SK-N-SH (cell line): ENCODE data around the gene RNF212B. TPM values are rescaled to one million over a fixed set of nuclear protein-coding genes. Genes with fewer than 3 reads are reported as not detected.

Experiments
- CTCF ChIP-seq: fragments of 200-600 bp; sonication (generic); IDR thresholded peaks from 2 replicates; pipeline ENCODE4 v1.6.1; 2017; ENCODE audit warnings: antibody characterized with exemption, mild to moderate bottlenecking, moderate library complexity
- FOSL2 ChIP-seq: IDR thresholded peaks from 2 replicates; pipeline ENCODE4 v1.4.0; 2012; ENCODE audit warnings: low read depth, mild to moderate bottlenecking, moderate library complexity, borderline replicate concordance
- FOXJ3 ChIP-seq: sonication (generic); formaldehyde crosslinking; IDR thresholded peaks from 2 replicates; pipeline ENCODE4 v1.5.1; 2020; ENCODE audit warnings: mild to moderate bottlenecking, missing genetic modification reagents
- GATA2 ChIP-seq: sonication (generic); formaldehyde crosslinking; IDR thresholded peaks from 2 replicates; pipeline ENCODE4 v1.5.0; 2020; ENCODE audit warnings: mild to moderate bottlenecking, missing genetic modification reagents
- IRF3 ChIP-seq: fragments of 150-350 bp; IDR thresholded peaks from 2 replicates; pipeline ENCODE4 v1.6.1; 2016; ENCODE audit warnings: mild to moderate bottlenecking, low read depth, low read length
- NFIC ChIP-seq: IDR thresholded peaks from 2 replicates; pipeline ENCODE4 v1.4.0; 2012; ENCODE audit warnings: borderline replicate concordance
- POLR2AphosphoS5 ChIP-seq: IDR thresholded peaks from 2 replicates; pipeline ENCODE4 v1.6.1; 2012; ENCODE audit warnings: low read depth, low read length
- SIN3A ChIP-seq: IDR thresholded peaks from 2 replicates; pipeline ENCODE4 v1.6.1; 2012; ENCODE audit warnings: low read depth, mild to moderate bottlenecking, low read length, moderate library complexity, borderline replicate concordance
- TAF1 ChIP-seq: IDR thresholded peaks from 2 replicates; pipeline ENCODE4 v1.6.1; 2012; ENCODE audit warnings: low read depth, mild to moderate bottlenecking, low read length, moderate library complexity, borderline replicate concordance
- polyA plus RNA-seq, 3 experiments: library from polyadenylated mRNA; depleted of rRNA; stranded (reverse); fragments of >200 nt; gene quantifications; 2 replicates each; pipeline ENCODE4 v1.2.3, GENCODE V29; 2012
- TF ChIP-seq, protein P1 (sequence below): IDR thresholded peaks from 2 replicates; pipeline ENCODE4 v1.6.1; 2012; ENCODE audit warnings: mild to moderate bottlenecking, low read depth, low read length, moderate library complexity

The RNF212B gene
- polyA plus RNA-seq, 1 of the 3 experiments (the other 2 are of a cell fraction) = not detected

DNA sequence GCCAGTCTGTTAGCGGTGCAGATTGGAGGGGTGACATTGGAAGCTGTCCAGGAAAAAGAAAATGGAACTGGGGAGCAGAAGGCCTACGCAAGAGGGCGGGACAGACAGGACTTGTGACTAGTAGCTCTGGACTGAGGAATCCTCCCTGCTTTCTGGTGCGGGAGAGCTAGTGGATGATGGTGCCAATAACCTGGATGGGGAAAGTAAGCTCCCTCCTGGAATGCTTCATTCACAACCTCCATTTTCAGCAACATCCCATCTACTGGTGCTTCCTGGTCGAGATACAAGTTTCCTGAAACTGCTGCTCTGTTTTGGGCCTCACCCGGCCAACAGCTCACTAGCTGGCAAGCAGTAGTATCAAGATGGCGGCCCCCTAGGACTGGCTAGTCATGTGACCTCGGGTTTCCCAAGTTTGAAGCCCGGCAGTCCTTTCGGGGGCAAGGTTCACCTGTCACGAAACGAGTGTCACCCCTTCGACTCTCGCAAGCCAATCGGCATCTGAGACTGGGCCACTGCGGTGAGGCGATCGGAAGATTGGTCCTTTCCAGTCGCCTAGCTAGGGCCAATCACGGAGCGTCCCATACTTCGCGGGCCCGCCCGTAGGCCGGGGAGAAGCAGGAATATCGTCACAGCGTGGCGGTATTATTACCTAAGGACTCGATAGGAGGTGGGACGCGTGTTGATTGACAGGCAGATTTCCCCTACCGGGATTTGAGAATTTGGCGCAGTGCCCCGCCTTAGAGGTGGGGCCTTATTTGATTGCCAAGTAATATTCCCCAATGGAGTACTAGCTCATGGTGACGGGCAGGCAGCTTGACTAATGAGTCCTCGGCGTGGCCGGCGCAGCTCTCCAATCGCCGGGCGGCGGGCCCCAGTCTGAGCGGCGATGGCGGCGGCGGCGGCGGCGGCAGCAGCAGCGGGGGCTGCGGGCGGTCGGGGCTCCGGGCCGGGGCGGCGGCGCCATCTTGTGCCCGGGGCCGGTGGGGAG, 83.1 kb downstream of the RNF212B start, which contains the start of gene PABPN1 (continued):
- TF ChIP-seq, protein P1, sequence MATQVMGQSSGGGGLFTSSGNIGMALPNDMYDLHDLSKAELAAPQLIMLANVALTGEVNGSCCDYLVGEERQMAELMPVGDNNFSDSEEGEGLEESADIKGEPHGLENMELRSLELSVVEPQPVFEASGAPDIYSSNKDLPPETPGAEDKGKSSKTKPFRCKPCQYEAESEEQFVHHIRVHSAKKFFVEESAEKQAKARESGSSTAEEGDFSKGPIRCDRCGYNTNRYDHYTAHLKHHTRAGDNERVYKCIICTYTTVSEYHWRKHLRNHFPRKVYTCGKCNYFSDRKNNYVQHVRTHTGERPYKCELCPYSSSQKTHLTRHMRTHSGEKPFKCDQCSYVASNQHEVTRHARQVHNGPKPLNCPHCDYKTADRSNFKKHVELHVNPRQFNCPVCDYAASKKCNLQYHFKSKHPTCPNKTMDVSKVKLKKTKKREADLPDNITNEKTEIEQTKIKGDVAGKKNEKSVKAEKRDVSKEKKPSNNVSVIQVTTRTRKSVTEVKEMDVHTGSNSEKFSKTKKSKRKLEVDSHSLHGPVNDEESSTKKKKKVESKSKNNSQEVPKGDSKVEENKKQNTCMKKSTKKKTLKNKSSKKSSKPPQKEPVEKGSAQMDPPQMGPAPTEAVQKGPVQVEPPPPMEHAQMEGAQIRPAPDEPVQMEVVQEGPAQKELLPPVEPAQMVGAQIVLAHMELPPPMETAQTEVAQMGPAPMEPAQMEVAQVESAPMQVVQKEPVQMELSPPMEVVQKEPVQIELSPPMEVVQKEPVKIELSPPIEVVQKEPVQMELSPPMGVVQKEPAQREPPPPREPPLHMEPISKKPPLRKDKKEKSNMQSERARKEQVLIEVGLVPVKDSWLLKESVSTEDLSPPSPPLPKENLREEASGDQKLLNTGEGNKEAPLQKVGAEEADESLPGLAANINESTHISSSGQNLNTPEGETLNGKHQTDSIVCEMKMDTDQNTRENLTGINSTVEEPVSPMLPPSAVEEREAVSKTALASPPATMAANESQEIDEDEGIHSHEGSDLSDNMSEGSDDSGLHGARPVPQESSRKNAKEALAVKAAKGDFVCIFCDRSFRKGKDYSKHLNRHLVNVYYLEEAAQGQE = no peak
- TF ChIP-seq SIN3A (peak; percentile 50; the same call in 1 of the 2 replicates), TAF1 (peak; percentile 61), FOSL2 (no peak; the same call in 1 of the 2 replicates), POLR2AphosphoS5 (peak; percentile 74), CTCF (no peak), NFIC (no peak; the same call in 1 of the 2 replicates), GATA2 (CRISPR knock-in tag) (no peak), FOXJ3 (no peak), IRF3 (peak; percentile 96)
- TF ChIP-seq, all 33 proteins: peak for 17
